ENCODE data around the gene SLC46A3.
A peak's percentile ranks its signal among the peaks of the same experiment; 100 is the strongest.
"Not testable (repeated sequence)": the region's sequence is repeated elsewhere in the genome, so short reads cannot be mapped to it uniquely, and the experiment has no call there.

Gene SLC46A3, protein sequence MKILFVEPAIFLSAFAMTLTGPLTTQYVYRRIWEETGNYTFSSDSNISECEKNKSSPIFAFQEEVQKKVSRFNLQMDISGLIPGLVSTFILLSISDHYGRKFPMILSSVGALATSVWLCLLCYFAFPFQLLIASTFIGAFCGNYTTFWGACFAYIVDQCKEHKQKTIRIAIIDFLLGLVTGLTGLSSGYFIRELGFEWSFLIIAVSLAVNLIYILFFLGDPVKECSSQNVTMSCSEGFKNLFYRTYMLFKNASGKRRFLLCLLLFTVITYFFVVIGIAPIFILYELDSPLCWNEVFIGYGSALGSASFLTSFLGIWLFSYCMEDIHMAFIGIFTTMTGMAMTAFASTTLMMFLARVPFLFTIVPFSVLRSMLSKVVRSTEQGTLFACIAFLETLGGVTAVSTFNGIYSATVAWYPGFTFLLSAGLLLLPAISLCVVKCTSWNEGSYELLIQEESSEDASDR

DNA sequence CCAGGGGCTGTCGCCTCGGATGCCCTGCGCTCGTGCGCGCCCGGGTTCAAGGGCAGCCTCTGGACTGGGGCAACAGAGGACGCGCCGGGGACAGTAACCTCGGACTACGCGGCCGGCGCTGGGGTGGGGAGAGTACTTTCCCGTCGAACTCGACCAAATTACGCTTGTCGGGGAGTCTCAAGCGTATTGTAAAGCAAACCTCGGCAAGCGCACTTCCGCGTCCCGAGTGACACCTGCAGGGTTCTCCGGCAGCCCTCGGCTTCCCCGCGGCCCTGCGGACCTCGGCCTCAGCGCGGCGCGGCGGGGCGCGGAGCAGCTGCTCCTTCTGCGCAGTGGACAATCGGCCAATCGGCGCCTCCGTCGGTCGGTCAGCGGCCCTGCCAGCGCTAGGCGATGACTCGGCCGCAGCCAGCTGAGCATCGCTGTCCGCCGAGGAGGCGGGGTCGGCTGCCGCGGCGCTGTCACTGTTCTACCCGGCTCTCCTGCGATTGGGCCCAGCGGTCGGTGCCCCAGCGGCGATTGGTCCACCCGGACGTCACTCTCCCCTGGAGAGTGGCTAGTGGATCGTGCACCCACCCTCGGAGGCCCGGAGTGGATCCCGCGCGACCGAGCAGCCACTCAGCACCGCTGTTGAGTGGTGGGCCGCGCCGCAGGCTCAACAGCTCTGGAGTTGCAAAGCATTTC, at the start of gene SLC46A3:
TSS of gene SLC46A3 (minus strand) at position 428 of the 684 bp plus-strand sequence. CDS start 972 bp downstream, outside the sequence.
- DNase-seq, result peak; percentile 89 to 99

DNA sequence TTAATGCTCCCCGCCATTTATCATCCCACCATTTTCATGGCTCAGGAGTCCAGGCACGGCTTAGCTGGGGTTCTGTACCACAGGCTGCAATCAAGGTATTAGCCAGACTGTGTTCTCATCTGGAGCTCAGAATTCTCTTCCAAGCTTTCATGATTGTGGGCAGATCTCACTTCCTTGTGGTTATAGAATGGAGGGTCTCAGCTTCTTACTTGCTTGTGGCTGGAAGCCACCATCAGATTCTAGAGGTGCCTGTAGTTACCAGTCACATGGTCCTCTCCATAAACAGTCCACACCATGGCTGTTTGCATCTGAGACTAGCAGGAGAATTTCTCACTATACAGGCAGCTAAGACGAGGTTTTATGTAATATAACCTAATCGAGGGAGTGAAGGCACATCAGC, 45.1 kb upstream of the SLC46A3 start:
- DNase-seq, result no peak

DNA sequence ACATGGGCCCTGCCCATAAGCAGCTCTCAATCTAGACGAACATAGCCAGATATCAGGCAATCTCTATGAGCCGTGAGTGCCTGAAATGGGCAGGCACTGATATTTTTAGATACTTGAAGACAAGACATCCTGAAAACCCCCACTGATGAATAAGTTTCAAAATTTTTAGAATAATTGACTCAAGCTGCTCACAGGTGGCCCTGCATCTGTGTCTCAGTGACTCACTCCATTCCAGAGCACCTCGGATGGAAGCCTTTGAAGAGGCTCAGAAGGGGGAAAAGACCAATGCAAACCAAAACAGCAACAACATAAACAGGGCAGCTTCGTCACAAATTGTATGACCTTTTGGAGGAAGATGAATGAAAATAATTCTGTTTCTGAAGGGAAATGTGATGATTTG, 42.8 kb upstream of the SLC46A3 start:
- DNase-seq, result no peak

- no peak for DNase-seq
Measured at GRCh38 chr13:28755546-28755870, 36.7 kb upstream of the SLC46A3 start.

DNA sequence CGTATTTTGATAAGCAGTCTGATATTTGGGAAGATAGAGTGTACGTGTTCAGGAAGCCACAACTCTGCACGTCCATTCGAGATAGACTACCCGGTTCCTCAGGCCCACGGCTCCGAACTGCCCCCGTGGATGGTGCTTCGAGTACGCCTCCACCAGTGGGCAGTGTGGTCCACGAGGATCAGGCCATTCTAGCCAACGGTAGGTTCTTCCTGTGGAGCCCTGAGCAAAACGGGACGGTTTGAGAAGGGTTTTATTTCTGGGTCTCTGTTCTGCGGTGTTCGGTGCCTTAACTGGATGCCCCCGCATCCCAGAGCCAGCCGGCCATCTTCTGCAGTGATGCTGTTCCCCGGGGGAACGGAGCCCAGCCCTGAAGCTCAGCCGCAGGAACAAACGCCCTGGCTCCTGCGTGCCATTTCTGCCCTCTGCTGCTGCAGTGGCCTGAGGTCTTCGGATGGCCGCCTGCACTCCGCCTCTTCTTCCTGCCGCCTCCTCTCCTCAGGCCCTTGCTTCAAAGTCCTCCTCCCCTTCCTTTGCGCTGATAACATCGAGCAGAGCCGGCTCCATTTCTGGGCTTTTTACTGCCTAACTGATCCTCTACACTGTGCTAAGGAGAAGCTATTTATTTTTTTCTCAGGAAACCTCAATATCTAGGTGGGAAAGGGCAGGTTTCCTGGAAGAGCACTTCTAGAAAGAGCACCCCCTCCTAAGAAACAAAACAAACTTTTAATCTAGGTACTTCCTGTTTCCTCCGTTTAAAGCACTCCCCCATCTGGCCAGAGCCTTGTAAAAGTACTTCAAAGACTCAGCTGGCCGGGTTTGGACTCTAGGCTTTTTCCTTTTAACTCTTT, 36.2 kb upstream of the SLC46A3 start:
- no peak for DNase-seq

DNA sequence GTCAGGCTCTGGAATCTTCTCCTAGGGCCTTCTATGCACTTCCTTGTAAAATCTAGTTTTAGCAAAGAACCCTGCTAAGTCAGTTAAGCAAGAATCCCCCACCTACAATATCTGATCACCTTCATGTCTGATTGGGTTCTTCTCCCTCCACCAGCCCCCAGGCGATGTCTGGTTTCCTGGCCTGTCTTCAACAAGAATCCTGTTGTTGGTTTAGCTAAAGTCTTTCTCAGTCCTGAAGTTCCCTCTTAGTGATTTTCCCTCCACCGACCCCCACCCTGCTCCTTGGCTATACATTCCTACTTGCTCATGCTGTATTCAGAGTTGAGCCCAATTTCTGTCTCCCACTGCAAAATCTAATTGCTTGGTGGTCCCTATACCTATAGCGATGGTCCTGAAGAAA, 35.2 kb upstream of the SLC46A3 start:
- DNase-seq, result no peak

GRCh38 chr13:28753208-28753892, 34.6 kb upstream of the SLC46A3 start:
- DNase-seq, result no peak

DNA sequence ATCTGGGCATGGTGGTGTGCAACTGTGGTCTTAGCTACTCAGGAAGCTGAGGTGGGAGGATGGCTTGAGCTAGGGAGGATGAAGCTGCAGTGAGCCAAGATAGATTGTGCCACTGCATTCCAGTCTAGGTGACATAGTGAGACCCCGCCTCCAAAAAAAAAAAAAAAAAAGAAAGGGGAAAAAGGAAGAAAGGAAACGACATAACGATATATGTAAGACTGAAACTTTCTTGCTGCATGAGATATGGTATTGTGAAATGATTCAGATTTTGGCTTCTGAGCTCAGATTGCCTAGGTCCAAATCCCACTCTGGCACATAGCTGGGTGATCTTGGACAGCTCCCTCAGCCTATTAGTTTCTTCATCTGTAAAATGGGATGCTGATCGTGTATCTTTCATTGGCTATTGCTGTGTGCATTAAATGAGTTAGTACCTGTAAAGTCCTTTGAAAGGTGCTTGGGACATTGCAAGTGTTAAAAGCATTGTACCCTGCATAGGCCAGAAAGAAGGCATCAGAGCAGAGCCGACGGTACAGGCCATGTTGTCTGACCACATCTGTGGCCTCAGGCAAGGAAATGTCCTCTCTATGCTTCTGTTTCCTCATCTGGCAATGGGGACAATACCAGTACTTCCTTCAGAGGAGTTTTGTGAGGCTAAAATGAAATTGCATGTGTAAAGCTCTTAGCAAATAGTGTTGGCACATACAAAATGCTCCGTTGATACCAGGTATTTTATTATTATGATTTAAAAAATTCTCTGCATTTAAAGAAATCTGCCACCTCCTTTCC, 32.6 kb upstream of the SLC46A3 start:
- no peak for DNase-seq

- DNase-seq, result no peak
Measured at GRCh38 chr13:28750187-28751045, 31.6 kb upstream of the SLC46A3 start.

DNA sequence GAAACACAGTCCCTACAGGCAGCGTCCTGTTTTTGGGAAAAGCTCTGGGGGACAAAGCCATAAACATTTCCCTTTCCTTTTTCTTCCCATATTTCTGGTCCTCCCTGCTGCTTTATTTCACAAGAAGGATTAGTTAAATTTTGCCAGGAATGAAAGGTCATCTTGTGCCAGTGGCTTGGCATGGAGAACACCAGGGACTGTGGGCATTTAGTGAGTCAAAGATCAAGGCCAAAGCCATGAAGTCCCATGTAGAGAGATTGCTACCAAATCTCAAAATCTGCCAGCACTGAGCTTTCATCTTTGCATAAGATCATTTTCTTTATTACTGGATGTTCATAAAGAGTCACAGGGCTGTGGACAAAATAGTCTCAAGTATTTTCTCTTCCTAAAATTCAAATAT, 29.1 kb upstream of the SLC46A3 start:
- no peak for DNase-seq

GRCh38 chr13:28746287-28746612, 27.5 kb upstream of the SLC46A3 start:
- no peak for DNase-seq

- no peak for DNase-seq
Measured at GRCh38 chr13:28744656-28745055, 25.9 kb upstream of the SLC46A3 start.

GRCh38 chr13:28744091-28744536, 25.3 kb upstream of the SLC46A3 start:
- no peak for DNase-seq

DNA sequence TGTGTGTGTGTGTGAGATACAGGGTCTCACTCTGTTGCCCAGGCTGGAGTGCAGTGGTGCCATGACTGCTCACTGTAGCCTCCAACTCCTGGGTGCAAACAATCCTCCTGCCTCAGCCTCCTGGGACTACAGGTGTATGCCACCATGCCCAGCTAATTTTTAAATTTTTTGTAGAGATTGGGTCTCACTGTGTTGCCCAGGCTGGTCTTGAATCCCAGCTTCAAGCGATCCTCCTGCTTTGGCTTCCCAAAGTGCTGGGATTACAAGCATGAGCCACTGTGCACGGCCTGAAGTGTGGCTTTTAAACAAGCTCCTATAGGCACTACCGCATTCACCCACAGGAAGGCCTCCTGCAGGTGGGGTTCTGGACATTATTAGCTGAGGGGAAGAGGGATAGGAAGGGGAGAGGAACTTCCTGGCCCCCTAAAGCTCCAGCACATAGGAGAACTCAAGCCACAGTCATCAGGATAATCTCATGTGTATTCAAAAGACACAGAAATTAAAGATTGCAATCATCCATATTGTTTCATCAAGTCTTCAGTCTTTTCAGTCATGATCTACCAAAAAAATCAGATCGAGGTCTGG, 24.8 kb upstream of the SLC46A3 start:
- no peak for DNase-seq

DNA sequence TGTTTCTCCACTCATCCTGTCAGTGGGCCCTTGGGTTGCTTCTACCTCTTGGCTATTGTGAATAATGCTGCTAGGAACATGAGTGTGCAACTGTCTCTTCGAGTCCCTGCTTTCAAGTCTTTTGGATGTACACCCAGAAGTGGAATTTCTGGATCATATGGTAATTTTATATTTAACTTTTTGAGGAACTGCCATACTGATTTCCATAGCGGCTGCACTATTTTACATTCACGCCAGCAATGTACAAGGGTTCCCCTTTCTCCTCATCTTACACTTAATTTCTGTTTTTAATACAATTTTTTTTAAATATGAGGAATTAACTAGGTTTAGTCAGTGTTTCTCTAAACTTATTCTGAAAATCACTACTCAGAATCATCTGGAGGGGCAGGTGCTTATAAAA, 24.2 kb upstream of the SLC46A3 start:
- no peak for DNase-seq

- not testable (repeated sequence) for DNase-seq
Measured at GRCh38 chr13:28742445-28742844, 23.7 kb upstream of the SLC46A3 start.

- no peak for DNase-seq
Measured at GRCh38 chr13:28741084-28741491, 22.3 kb upstream of the SLC46A3 start.

DNA sequence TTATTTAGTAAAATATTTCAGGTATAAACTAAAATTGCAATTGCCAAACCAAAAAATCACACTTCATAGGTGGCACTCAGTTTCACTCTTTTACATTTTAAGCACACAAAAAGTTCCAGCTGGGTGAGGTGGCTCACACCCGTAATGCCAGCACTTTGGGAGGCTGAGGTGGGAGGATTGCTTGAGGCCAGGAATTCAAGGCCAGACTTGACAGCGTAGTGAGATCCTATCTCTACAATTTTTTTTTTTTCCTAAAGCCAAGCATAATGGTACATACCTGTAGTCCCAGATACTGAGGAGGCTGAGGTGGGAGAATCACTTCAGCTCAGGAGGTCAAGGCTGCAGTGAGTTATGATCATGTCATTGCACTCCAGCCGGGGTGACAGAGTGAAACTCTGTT, 20.6 kb upstream of the SLC46A3 start:
- DNase-seq, result no peak

GRCh38 chr13:28735481-28736029, 16.8 kb upstream of the SLC46A3 start:
- no peak for DNase-seq

DNA sequence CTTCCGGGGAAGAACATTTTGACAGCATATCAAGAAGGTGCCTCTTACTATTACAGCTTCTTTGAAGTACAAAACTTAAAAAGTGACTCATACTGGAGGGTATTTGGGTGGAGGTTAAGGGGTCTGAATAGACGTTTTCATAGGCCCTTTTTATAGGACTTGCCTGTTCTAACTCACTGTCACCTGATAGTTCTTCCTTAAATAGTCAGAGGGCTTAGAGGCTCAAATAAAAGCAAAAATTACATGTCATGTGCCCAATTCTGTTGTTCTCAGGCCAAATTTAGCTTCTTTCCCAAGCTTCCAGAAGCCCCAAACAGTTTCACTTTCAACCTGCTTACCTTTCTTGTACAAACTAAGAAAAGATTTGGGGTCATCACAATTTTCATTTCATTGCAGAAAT, 16.1 kb upstream of the SLC46A3 start:
- no peak for DNase-seq
